Neuronal stem cell (in vitro differentiated cells): ENCODE results near the gene INSC. TPM values are rescaled to one million over a fixed set of nuclear protein-coding genes. Genes with fewer than 3 reads are reported as not detected.
A peak's percentile ranks its signal among the peaks of the same experiment; 100 is the strongest.
"Not testable (repeated sequence)": the region's sequence is repeated elsewhere in the genome, so short reads cannot be mapped to it uniquely, and the experiment has no call there.

Source experiments
- DNase-seq: peaks from one replicate; pipeline ENCODE4 v3.0.0-alpha.2; 2013; ENCODE audit warnings: low spot score
- H2AFZ ChIP-seq: one replicate; pipeline ENCODE4 v1.6.1; 2013; ENCODE audit warnings: mild to moderate bottlenecking, low read length, inconsistent platforms
- H2AK5ac ChIP-seq: 2 replicates; pipeline ENCODE4 v1.6.1; 2013; ENCODE audit warnings: low read depth, mild to moderate bottlenecking, inconsistent platforms, low read length, moderate library complexity, mixed read lengths
- H2BK120ac ChIP-seq: 2 replicates; pipeline ENCODE4 v1.6.1; 2013; ENCODE audit warnings: low read depth, mild to moderate bottlenecking, inconsistent platforms, low read length, moderate library complexity, mixed read lengths
- H2BK12ac ChIP-seq: one replicate; pipeline ENCODE4 v1.6.1; 2013; ENCODE audit warnings: low read length, inconsistent platforms
- H2BK15ac ChIP-seq: 2 replicates; pipeline ENCODE4 v1.6.1; 2013; ENCODE audit warnings: mild to moderate bottlenecking, low read length, inconsistent platforms, mixed read lengths
- H2BK5ac ChIP-seq: one replicate; pipeline ENCODE4 v1.6.1; 2013; ENCODE audit warnings: inconsistent platforms, mild to moderate bottlenecking, low read length, moderate library complexity
- H3K14ac ChIP-seq: one replicate; pipeline ENCODE4 v1.6.1; 2013; ENCODE audit warnings: low read length, inconsistent platforms
- H3K18ac ChIP-seq: 2 replicates; pipeline ENCODE4 v1.6.1; 2013; ENCODE audit warnings: low read length, inconsistent platforms
- H3K23ac ChIP-seq: 2 replicates; pipeline ENCODE4 v1.6.1; 2013; ENCODE audit warnings: low read depth, mild to moderate bottlenecking, mixed read lengths, low read length, inconsistent platforms; ENCODE audit not compliant: poor library complexity
- H3K27ac ChIP-seq: replicated peaks from 3 replicates; pipeline ENCODE4 v1.5.1; 2013; ENCODE audit warnings: low read length, inconsistent platforms
- H3K27me3 ChIP-seq, 3 experiments: 2 replicates each; pipeline ENCODE4 v1.6.1; 2013; ENCODE audit warnings: low read length in 3 of 3, mild to moderate bottlenecking in 2 of 3, inconsistent platforms in 1 of 3, low read depth in 1 of 3, mixed read lengths in 1 of 3, moderate library complexity in 1 of 3; ENCODE audit not compliant: control insufficient read depth in 3 of 3, insufficient read depth in 3 of 3
- H3K36me3 ChIP-seq, 2 donors: replicated peaks in 1 of 2; 2 replicates each; pipeline ENCODE4 v1.6.1; 2013; ENCODE audit warnings: low read length in 2 of 2; ENCODE audit not compliant: control insufficient read depth in 2 of 2, insufficient read depth in 2 of 2
- H3K4ac ChIP-seq: 2 replicates; pipeline ENCODE4 v1.6.1; 2013; ENCODE audit warnings: inconsistent platforms, mild to moderate bottlenecking, low read length, moderate library complexity
- H3K4me1 ChIP-seq, 2 donors: 1 replicate in 1 of 2; 2 replicates in 1 of 2; pipeline ENCODE4 v1.6.1; 2013; ENCODE audit warnings: low read length in 2 of 2, low read depth in 1 of 2; ENCODE audit not compliant: control insufficient read depth in 2 of 2, insufficient read depth in 1 of 2
- H3K4me2 ChIP-seq: one replicate; pipeline ENCODE4 v1.6.1; 2013; ENCODE audit warnings: mild to moderate bottlenecking, low read length, inconsistent platforms; ENCODE audit not compliant: insufficient read depth, poor library complexity, severe bottlenecking
- H3K4me3 ChIP-seq, 2 donors: 2 replicates each; pipeline ENCODE4 v1.5.1; 2013; ENCODE audit warnings: low read length in 2 of 2, mild to moderate bottlenecking in 2 of 2, inconsistent platforms in 1 of 2, moderate library complexity in 1 of 2
- H3K79me1 ChIP-seq: one replicate; pipeline ENCODE4 v1.6.1; 2013; ENCODE audit warnings: low read depth, mild to moderate bottlenecking, inconsistent platforms, low read length, moderate library complexity
- H3K9ac ChIP-seq: one replicate; pipeline ENCODE4 v1.6.1; 2013; ENCODE audit warnings: mild to moderate bottlenecking, low read depth, low read length, inconsistent platforms; ENCODE audit not compliant: poor library complexity
- H3K9me3 ChIP-seq, 2 donors: replicated peaks in 1 of 2; 2 replicates each; pipeline versions ENCODE3 to v1.6.1; 2013; ENCODE audit warnings: low read length in 2 of 2, mild to moderate bottlenecking in 2 of 2, inconsistent platforms in 1 of 2, low read depth in 1 of 2, mixed read lengths in 1 of 2, moderate library complexity in 1 of 2; ENCODE audit not compliant: control insufficient read depth in 2 of 2, insufficient read depth in 1 of 2
- H4K8ac ChIP-seq: one replicate; pipeline ENCODE4 v1.6.1; 2013; ENCODE audit warnings: low read depth, mild to moderate bottlenecking, inconsistent platforms, low read length, moderate library complexity
- H4K91ac ChIP-seq: one replicate; pipeline ENCODE4 v1.6.1; 2013; ENCODE audit warnings: low read length, low read depth, mild to moderate bottlenecking, inconsistent platforms; ENCODE audit not compliant: poor library complexity
- WGBS, 2 donors: extraction: QIAGEN DNeasy Blood & Tissue Kit; methylation state at CpG; one replicate each; pipeline ENCODE4 v1.1.7; 2013; ENCODE audit warnings: missing lambda C conversion rate in 2 of 2, mixed read lengths in 1 of 2; ENCODE audit not compliant: insufficient read length in 2 of 2, insufficient replicate concordance in 1 of 2; ENCODE audit errors: extremely low coverage in 2 of 2; 5-methylcytosine and 5-hydroxymethylcytosine counted together
- polyA plus RNA-seq, 2 experiments: library from polyadenylated mRNA; stranded (reverse); fragments of 200-250 nt; gene quantifications; one replicate each; pipeline ENCODE4 v1.2.3, GENCODE V29; 2013

INSC gene
- polyA plus RNA-seq (2013, experiment 1 of 2), result 0.10 TPM
- polyA plus RNA-seq (2013, experiment 2 of 2), result 0.19 TPM

GRCh38 chr11:15114501-15115475, at the start of gene INSC:
TSS of gene INSC (plus strand) at chr11:15114923. CDS start at chr11:15149175, 34,252 bp downstream.
- peak within 1 kb of the TSS; percentile 94 for H3K18ac ChIP-seq
- H3K4me3 ChIP-seq, result peak within 1 kb of the TSS in 1 of 2 donors; percentile 80
- H4K8ac ChIP-seq, result no peak within 1 kb of the TSS
- H3K9me3 ChIP-seq, result no peaks in the 10 kb centered on the region
- no peak within 1 kb of the TSS for H2BK5ac ChIP-seq
- peaks cover 0 to 25% (median 13%) of the 10 kb centered on the region in 3 experiments for H3K27me3 ChIP-seq
- H4K91ac ChIP-seq, result no peak within 1 kb of the TSS
- H3K79me1 ChIP-seq, result no peaks in the 10 kb centered on the region
- peak within 1 kb of the TSS; percentile 32 for H2BK15ac ChIP-seq
- no peaks in the 10 kb centered on the region for H3K36me3 ChIP-seq
- no peak within 1 kb of the TSS for H3K23ac ChIP-seq
- H3K9ac ChIP-seq, result peak within 1 kb of the TSS; percentile 71
- peak within 1 kb of the TSS; percentile 80 for H2AFZ ChIP-seq
- H3K4me2 ChIP-seq, result peak within 1 kb of the TSS; percentile 71
- no peak within 1 kb of the TSS for H3K4ac ChIP-seq
- peaks cover 0 to 7% of the 10 kb centered on the region in 2 donors for H3K4me1 ChIP-seq
- no CpG with 5 or more reads among the region's 50 CpGs for WGBS, 2 donors
- no peak within 1 kb of the TSS for H2AK5ac ChIP-seq
- peak within 1 kb of the TSS; percentile 47 for H3K14ac ChIP-seq
- H2BK12ac ChIP-seq, result peak within 1 kb of the TSS; percentile 16
- peak; percentile 29 for DNase-seq
- no peak within 1 kb of the TSS for H2BK120ac ChIP-seq
- no peak within 1 kb of the TSS for H3K27ac ChIP-seq

- WGBS, 2 donors, result no CpG with 5 or more reads among the region's 7 CpGs
- H3K27me3 ChIP-seq, result peaks cover 0 to 11% (median 0%) of the 10 kb centered on the region in 3 experiments
These were observed 45.0 kb upstream of the INSC start for GRCh38 chr11:15069751-15070150.

GRCh38 chr11:15071556-15072255, 43.0 kb upstream of the INSC start:
- no peak overlapping the region for H3K9ac ChIP-seq
- peak overlapping the region; percentile 18 for H3K4ac ChIP-seq
- DNase-seq, result no peak
- no peaks in the 10 kb centered on the region for H3K79me1 ChIP-seq
- H2BK12ac ChIP-seq, result no peak overlapping the region
- peaks cover 0 to 2% of the 10 kb centered on the region in 2 donors for H3K4me1 ChIP-seq
- no peaks in the 10 kb centered on the region for H3K36me3 ChIP-seq
- H3K14ac ChIP-seq, result no peak overlapping the region
- no peak overlapping the region for H3K4me2 ChIP-seq
- H3K18ac ChIP-seq, result no peak overlapping the region
- H4K91ac ChIP-seq, result no peak overlapping the region
- no peak overlapping the region for H3K4me3 ChIP-seq
- no CpG with 5 or more reads among the region's 32 CpGs for WGBS, 2 donors
- no peak overlapping the region for H2BK5ac ChIP-seq
- no peak overlapping the region for H3K27ac ChIP-seq
- peaks cover 0 to 3% of the 10 kb centered on the region in 2 donors for H3K9me3 ChIP-seq
- H2BK120ac ChIP-seq, result no peak overlapping the region
- no peak overlapping the region for H2BK15ac ChIP-seq
- no peak overlapping the region for H2AFZ ChIP-seq
- H4K8ac ChIP-seq, result no peak overlapping the region
- no peak overlapping the region for H3K23ac ChIP-seq
- H2AK5ac ChIP-seq, result no peak overlapping the region
- H3K27me3 ChIP-seq, result peaks cover 0 to 11% (median 0%) of the 10 kb centered on the region in 3 experiments

More at GRCh38 chr11:15069751-15070150, 45.0 kb upstream of the INSC start:
- not testable (repeated sequence) for H3K18ac ChIP-seq, H3K4me1 ChIP-seq, H4K8ac ChIP-seq, H3K9ac ChIP-seq, H2BK12ac ChIP-seq, H4K91ac ChIP-seq, H3K4ac ChIP-seq, H2BK5ac ChIP-seq, H2AFZ ChIP-seq, DNase-seq, H3K79me1 ChIP-seq, H2BK15ac ChIP-seq, H3K9me3 ChIP-seq, H3K23ac ChIP-seq, H3K36me3 ChIP-seq, H3K4me3 ChIP-seq, H3K27ac ChIP-seq, H2AK5ac ChIP-seq, H3K4me2 ChIP-seq, H3K14ac ChIP-seq, H2BK120ac ChIP-seq
